HCT116 (cell line): ENCODE results near the gene SEMA3F. TPM values are rescaled to one million over a fixed set of nuclear protein-coding genes. Genes with fewer than 3 reads are reported as not detected.

ENCODE experiments used
- ATAC-seq: fragments of 200-7000 bp; cut with Tn5 transposase; 2 replicates; pipeline ENCODE4 v1.9.1; 2020; ENCODE audit warnings: mild to moderate bottlenecking, moderate library complexity
- BruUV-seq: library from RNA; stranded (reverse); fragments of 400-500 nt; replicated peaks from 2 replicates; lab custom pipeline; 2021; lab: Mats Ljungman, UMichigan
- CTCF ChIA-PET: fragments of 300-600 bp; sonication (Branson Sonifier 250); formaldehyde crosslinking; loops from one replicate; lab custom pipeline; 2021; ENCODE audit warnings: antibody characterized with exemption; lab: Charles Lee
- POLR2A ChIA-PET: fragments of 300-600, 350-600 bp; sonication (Branson Sonifier 250); formaldehyde crosslinking; loops from one replicate; lab custom pipeline; 2021; ENCODE audit warnings: antibody characterized with exemption; lab: Charles Lee
- RAD21 ChIA-PET, 2 experiments: fragments of 300-600 bp; sonication (Branson Sonifier 250); formaldehyde crosslinking; loops; one replicate each; lab custom pipeline; 2023; ENCODE audit warnings: low total read pairs in 2 of 2; ENCODE audit not compliant: uncharacterized antibody in 2 of 2, unreplicated experiment in 2 of 2, low non-redundant PET in 1 of 2; lab: Charles Lee
- DNase-seq: peaks from one replicate; pipeline ENCODE4 v3.0.0-alpha.2; 2010; ENCODE audit warnings: low read depth, low spot score
- H2AFZ ChIP-seq: fragments of 200-600 bp; shearing (Covaris generic), sonication (generic); 2 replicates; pipeline ENCODE4 v1.6.1; 2017; ENCODE audit warnings: low read depth, mixed run types, mixed read lengths, antibody characterized with exemption, low read length; ENCODE audit not compliant: poor library complexity, severe bottlenecking
- H3K27ac ChIP-seq: 2 replicates; pipeline ENCODE4 v1.5.1; 2012; ENCODE audit warnings: low read depth, low read length
- H3K27me3 ChIP-seq: fragments of 200-600 bp; sonication (generic); 2 replicates; pipeline ENCODE4 v1.6.1; 2016; ENCODE audit warnings: mixed run types, low read length, mixed read lengths; ENCODE audit not compliant: insufficient read depth
- H3K36me3 ChIP-seq, 2 experiments: fragments of 200-500 bp in 1 of 2; fragments of 200-600 bp in 1 of 2; sonication (Bioruptor generic) in 1 of 2; sonication (generic) in 1 of 2; 2 replicates each; pipeline versions ENCODE4 v1.5.1 to v1.6.1; 2014 to 2016; ENCODE audit warnings: low read length in 2 of 2, inconsistent platforms in 1 of 2, mixed read lengths in 1 of 2, mixed run types in 1 of 2; ENCODE audit not compliant: insufficient read depth in 2 of 2, control insufficient read depth in 1 of 2
- H3K4me1 ChIP-seq, 2 experiments: fragments of 200-600 bp in 1 of 2; sonication (generic) in 1 of 2; 2 replicates each; pipeline versions ENCODE4 v1.5.1 to v1.6.1; 2012 to 2017; ENCODE audit warnings: low read length in 2 of 2, inconsistent platforms in 1 of 2, mild to moderate bottlenecking in 1 of 2, mixed read lengths in 1 of 2, mixed run types in 1 of 2, moderate library complexity in 1 of 2; ENCODE audit not compliant: insufficient read depth in 2 of 2, control insufficient read depth in 1 of 2
- H3K4me2 ChIP-seq: fragments of 200-600 bp; sonication (generic); 2 replicates; pipeline ENCODE4 v1.6.1; 2017; ENCODE audit warnings: mixed run types, low read length, mixed read lengths
- H3K4me3 ChIP-seq, 2 experiments: fragments of 200-600 bp in 1 of 2; sonication (generic) in 1 of 2; replicated peaks in 1 of 2; 2 replicates each; pipeline ENCODE4 v1.5.1; 2011 to 2016; ENCODE audit warnings: low read length in 2 of 2, control low read depth in 1 of 2, low read depth in 1 of 2, mild to moderate bottlenecking in 1 of 2, mixed read lengths in 1 of 2, mixed run types in 1 of 2
- H3K79me2 ChIP-seq: fragments of 200-600 bp; sonication (generic); 2 replicates; pipeline ENCODE4 v1.6.1; 2017; ENCODE audit warnings: mild to moderate bottlenecking, mixed run types, low read length, moderate library complexity, mixed read lengths; ENCODE audit not compliant: insufficient read depth
- H3K9ac ChIP-seq: fragments of 200-600 bp; sonication (generic); 2 replicates; pipeline ENCODE4 v1.6.1; 2016; ENCODE audit warnings: low read length, mixed read lengths
- H3K9me2 ChIP-seq: fragments of 200-600 bp; sonication (generic), shearing (Covaris generic); 2 replicates; pipeline ENCODE4 v1.6.1; 2017; ENCODE audit warnings: mixed run types, mild to moderate bottlenecking, moderate library complexity; ENCODE audit not compliant: insufficient read depth
- H3K9me3 ChIP-seq, 2 experiments: fragments of 200-500 bp in 1 of 2; fragments of 200-600 bp in 1 of 2; sonication (Bioruptor generic) in 1 of 2; sonication (generic) in 1 of 2; 2 replicates each; pipeline ENCODE4 v1.6.1; 2014 to 2017; ENCODE audit warnings: low read length in 2 of 2, mixed read lengths in 2 of 2, inconsistent platforms in 1 of 2, low read depth in 1 of 2, mild to moderate bottlenecking in 1 of 2, mixed run types in 1 of 2, moderate library complexity in 1 of 2; ENCODE audit not compliant: control insufficient read depth in 1 of 2, insufficient read depth in 1 of 2
- H4K20me1 ChIP-seq: fragments of 200-600 bp; sonication (generic), shearing (Covaris generic); 2 replicates; pipeline ENCODE4 v1.6.1; 2017; ENCODE audit warnings: mixed run types, mild to moderate bottlenecking, moderate library complexity; ENCODE audit not compliant: insufficient read depth
- ATF3 ChIP-seq: IDR thresholded peaks from 2 replicates; pipeline ENCODE4 v1.6.1; 2012
- CEBPB ChIP-seq: IDR thresholded peaks from 2 replicates; pipeline ENCODE4 v1.6.1; 2012; ENCODE audit warnings: low read depth
- ELF1 ChIP-seq: IDR thresholded peaks from 2 replicates; pipeline ENCODE4 v1.6.1; 2012; ENCODE audit warnings: low read depth, borderline replicate concordance
- MAX ChIP-seq: IDR thresholded peaks from 2 replicates; pipeline ENCODE4 v1.6.1; 2012
- POLR2A ChIP-seq: IDR thresholded peaks from 2 replicates; pipeline ENCODE4 v1.7.0; 2011; ENCODE audit warnings: borderline replicate concordance; ENCODE audit not compliant: insufficient read depth, insufficient read length; ENCODE audit errors: extremely low read depth
- RAD21 ChIP-seq: IDR thresholded peaks from 2 replicates; pipeline ENCODE4 v1.6.1; 2012; ENCODE audit warnings: low read depth, mild to moderate bottlenecking
- SIN3A ChIP-seq: IDR thresholded peaks from 2 replicates; pipeline ENCODE4 v1.6.1; 2012; ENCODE audit warnings: low read depth
- ZBTB33 ChIP-seq: IDR thresholded peaks from 2 replicates; pipeline ENCODE4 v1.6.1; 2011; ENCODE audit warnings: mild to moderate bottlenecking, low read length, moderate library complexity; ENCODE audit not compliant: insufficient replicate concordance; ENCODE audit errors: extremely low read depth
- ZNF274 ChIP-seq: fragments of 200-500 bp; sonication (Bioruptor generic); IDR thresholded peaks from 2 replicates; pipeline ENCODE4 v1.6.1; 2014; ENCODE audit warnings: mild to moderate bottlenecking, low read depth, low read length, inconsistent platforms
- intact Hi-C: fragments of 100-400 bp; cut with micrococcal nuclease; formaldehyde crosslinking; loops from 2 replicates; pipeline ENCODE4 v1.10.0; 2022
- total RNA-seq: library from RNA; stranded (reverse); gene quantifications from one replicate; pipeline ENCODE4 v1.2.1, GENCODE V29; 2021; ENCODE audit not compliant: unreplicated experiment
- TF ChIP-seq, protein P1 (sequence below): IDR thresholded peaks from 2 replicates; pipeline ENCODE4 v1.6.1; 2012; ENCODE audit warnings: low read depth

The SEMA3F gene
- total RNA-seq, 1 experiment from 2014 or later, result 15.7 TPM

GRCh38 chr3:50133283-50133615 lies 21.9 kb upstream of the SEMA3F start:
- no peaks in the 10 kb centered on the region for H3K79me2 ChIP-seq
- no peaks in the 10 kb centered on the region for H3K9me2 ChIP-seq
- ATAC-seq (no peak), DNase-seq (no peak)
- H4K20me1 ChIP-seq, result no peaks in the 10 kb centered on the region
- no peak overlapping the region for H3K4me3 ChIP-seq
- H3K27me3 ChIP-seq, result no peaks in the 10 kb centered on the region
- no peak for TF ChIP-seq CEBPB
- TF ChIP-seq, protein P1, sequence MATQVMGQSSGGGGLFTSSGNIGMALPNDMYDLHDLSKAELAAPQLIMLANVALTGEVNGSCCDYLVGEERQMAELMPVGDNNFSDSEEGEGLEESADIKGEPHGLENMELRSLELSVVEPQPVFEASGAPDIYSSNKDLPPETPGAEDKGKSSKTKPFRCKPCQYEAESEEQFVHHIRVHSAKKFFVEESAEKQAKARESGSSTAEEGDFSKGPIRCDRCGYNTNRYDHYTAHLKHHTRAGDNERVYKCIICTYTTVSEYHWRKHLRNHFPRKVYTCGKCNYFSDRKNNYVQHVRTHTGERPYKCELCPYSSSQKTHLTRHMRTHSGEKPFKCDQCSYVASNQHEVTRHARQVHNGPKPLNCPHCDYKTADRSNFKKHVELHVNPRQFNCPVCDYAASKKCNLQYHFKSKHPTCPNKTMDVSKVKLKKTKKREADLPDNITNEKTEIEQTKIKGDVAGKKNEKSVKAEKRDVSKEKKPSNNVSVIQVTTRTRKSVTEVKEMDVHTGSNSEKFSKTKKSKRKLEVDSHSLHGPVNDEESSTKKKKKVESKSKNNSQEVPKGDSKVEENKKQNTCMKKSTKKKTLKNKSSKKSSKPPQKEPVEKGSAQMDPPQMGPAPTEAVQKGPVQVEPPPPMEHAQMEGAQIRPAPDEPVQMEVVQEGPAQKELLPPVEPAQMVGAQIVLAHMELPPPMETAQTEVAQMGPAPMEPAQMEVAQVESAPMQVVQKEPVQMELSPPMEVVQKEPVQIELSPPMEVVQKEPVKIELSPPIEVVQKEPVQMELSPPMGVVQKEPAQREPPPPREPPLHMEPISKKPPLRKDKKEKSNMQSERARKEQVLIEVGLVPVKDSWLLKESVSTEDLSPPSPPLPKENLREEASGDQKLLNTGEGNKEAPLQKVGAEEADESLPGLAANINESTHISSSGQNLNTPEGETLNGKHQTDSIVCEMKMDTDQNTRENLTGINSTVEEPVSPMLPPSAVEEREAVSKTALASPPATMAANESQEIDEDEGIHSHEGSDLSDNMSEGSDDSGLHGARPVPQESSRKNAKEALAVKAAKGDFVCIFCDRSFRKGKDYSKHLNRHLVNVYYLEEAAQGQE, result no peak
- TF ChIP-seq ELF1, result no peak
- TF ChIP-seq POLR2A, result no peak
- no peaks in the 10 kb centered on the region for H3K4me1 ChIP-seq
- no peak overlapping the region for H2AFZ ChIP-seq
- no TSS peak for BruUV-seq
- ChIA-PET RAD21 (no interaction called here), POLR2A (no interaction called here), CTCF (interaction anchor here (0.6 kb wide), 1 partner anchor 461 kb away, joined by 3 read pairs; no protein-coding TSS in a partner anchor)
- intact Hi-C loops, result no loop called here
- no peak overlapping the region for H3K27ac ChIP-seq
- H3K36me3 ChIP-seq, result no peaks in the 10 kb centered on the region
- no peaks in the 10 kb centered on the region for H3K9me3 ChIP-seq
- no peak overlapping the region for H3K9ac ChIP-seq
- no peak overlapping the region for H3K4me2 ChIP-seq

DNA sequence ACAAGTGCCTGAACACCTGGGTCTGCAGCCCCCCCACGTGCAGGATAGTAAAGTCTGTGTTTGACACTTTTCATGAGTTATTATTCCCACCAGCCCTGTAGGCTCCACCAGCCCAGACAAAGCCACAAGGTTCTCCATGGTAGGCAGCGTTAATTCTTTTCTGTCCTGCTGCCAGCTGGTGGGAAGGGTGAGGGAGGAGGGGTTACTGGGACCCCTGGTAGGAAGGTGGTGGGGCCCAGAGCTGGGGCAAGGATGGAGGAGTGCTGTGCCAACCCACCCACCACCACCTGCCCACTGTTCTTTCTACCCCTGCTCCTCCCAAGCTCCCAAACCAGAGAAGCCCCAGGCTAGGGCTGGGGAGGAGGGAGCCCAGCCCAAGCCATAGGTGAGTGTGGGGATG lies 20.8 kb upstream of the SEMA3F start:
- ChIA-PET CTCF (no interaction called here), RAD21 (no interaction called here), POLR2A (no interaction called here)
- no peak for TF ChIP-seq MAX
- TF ChIP-seq RAD21, result no peak
- no peak for TF ChIP-seq SIN3A
- no peak for TF ChIP-seq ZBTB33
- TF ChIP-seq ZNF274, result no peak
- TF ChIP-seq ATF3, result no peak
- no peaks in the 10 kb centered on the region for H3K4me1 ChIP-seq
- H4K20me1 ChIP-seq, result no peaks in the 10 kb centered on the region
- no peaks in the 10 kb centered on the region for H3K36me3 ChIP-seq
- no peaks in the 10 kb centered on the region for H3K27me3 ChIP-seq
- H3K9me3 ChIP-seq, result no peaks in the 10 kb centered on the region
- H3K9ac ChIP-seq, result no peak overlapping the region
- intact Hi-C loops, result no loop called here
- H3K27ac ChIP-seq, result no peak overlapping the region
- no peak for DNase-seq
- H3K4me2 ChIP-seq, result no peak overlapping the region
- no peaks in the 10 kb centered on the region for H3K79me2 ChIP-seq
- no peak overlapping the region for H3K4me3 ChIP-seq
- no peak for ATAC-seq
- no TSS peak for BruUV-seq
- H2AFZ ChIP-seq, result no peak overlapping the region
- H3K9me2 ChIP-seq, result no peaks in the 10 kb centered on the region
